Peyer's patch (tissue), 4 donors: ENCODE data around the gene THEMIS2.

Experiments used
- POLR2A ChIP-seq, 2 donors: fragments of 450-650 bp; IDR thresholded peaks; one replicate each; pipeline ENCODE4 v1.5.1; 2017; ENCODE audit warnings: antibody characterized with exemption in 2 of 2, mild to moderate bottlenecking in 2 of 2, moderate library complexity in 2 of 2
- TF ChIP-seq, protein P1 (sequence below), 6 experiments: fragments of 450-650 bp in 4 of 6; fragments of 200-600 bp in 2 of 6; sonication (generic) in 1 of 6; IDR thresholded peaks; one replicate each; pipeline ENCODE4 v1.5.1; 2017 to 2019; ENCODE audit warnings: antibody characterized with exemption in 6 of 6, mild to moderate bottlenecking in 3 of 6, moderate library complexity in 1 of 6

- TF ChIP-seq, protein P1, sequence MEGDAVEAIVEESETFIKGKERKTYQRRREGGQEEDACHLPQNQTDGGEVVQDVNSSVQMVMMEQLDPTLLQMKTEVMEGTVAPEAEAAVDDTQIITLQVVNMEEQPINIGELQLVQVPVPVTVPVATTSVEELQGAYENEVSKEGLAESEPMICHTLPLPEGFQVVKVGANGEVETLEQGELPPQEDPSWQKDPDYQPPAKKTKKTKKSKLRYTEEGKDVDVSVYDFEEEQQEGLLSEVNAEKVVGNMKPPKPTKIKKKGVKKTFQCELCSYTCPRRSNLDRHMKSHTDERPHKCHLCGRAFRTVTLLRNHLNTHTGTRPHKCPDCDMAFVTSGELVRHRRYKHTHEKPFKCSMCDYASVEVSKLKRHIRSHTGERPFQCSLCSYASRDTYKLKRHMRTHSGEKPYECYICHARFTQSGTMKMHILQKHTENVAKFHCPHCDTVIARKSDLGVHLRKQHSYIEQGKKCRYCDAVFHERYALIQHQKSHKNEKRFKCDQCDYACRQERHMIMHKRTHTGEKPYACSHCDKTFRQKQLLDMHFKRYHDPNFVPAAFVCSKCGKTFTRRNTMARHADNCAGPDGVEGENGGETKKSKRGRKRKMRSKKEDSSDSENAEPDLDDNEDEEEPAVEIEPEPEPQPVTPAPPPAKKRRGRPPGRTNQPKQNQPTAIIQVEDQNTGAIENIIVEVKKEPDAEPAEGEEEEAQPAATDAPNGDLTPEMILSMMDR (IDR thresholded peaks at IDR 0.05): no peak
- TF ChIP-seq POLR2A (IDR thresholded peaks at IDR 0.05): no peak
Measured at GRCh38 chr1:27864264-27864895, 8.0 kb upstream of the THEMIS2 start.
